NCI-H526 (cell line): ENCODE data around the gene CCNC.
"Not testable (repeated sequence)": the region's sequence is repeated elsewhere in the genome, so short reads cannot be mapped to it uniquely, and the experiment has no call there.

ENCODE experiments used
- DNase-seq, 2 experiments: peaks; one replicate each; lab custom pipeline; 2025; lab: John Stamatoyannopoulos, UW

The CCNC gene

GRCh38 chr6:99603421-99604165, 35.1 kb upstream of the CCNC start:
- peak; percentile 27 to 85 for DNase-seq

- peak; percentile 11 to 50 for DNase-seq
These were observed 34.3 kb upstream of the CCNC start for GRCh38 chr6:99602520-99603420.

- not testable (repeated sequence) for DNase-seq
These were observed 26.2 kb upstream of the CCNC start for GRCh38 chr6:99594696-99595095.

GRCh38 chr6:99592900-99593299, 24.4 kb upstream of the CCNC start:
- no peak for DNase-seq

- no peak for DNase-seq
These were observed 23.4 kb upstream of the CCNC start for GRCh38 chr6:99591673-99592364.

- DNase-seq: peak in 1 of 2 experiments; percentile 50
These were observed 22.5 kb upstream of the CCNC start for GRCh38 chr6:99590728-99591672.

- DNase-seq: no peak
These were observed 21.5 kb upstream of the CCNC start for GRCh38 chr6:99589907-99590493.

GRCh38 chr6:99589290-99589672, 20.8 kb upstream of the CCNC start:
- peak in 1 of 2 experiments; percentile 64 for DNase-seq

GRCh38 chr6:99588618-99589289, 20.3 kb upstream of the CCNC start:
- DNase-seq: peak; percentile 85 to 96

GRCh38 chr6:99587792-99588191, 19.3 kb upstream of the CCNC start:
- DNase-seq: no peak

- DNase-seq: no peak
These were observed 11.3 kb upstream of the CCNC start for GRCh38 chr6:99579781-99580180.

GRCh38 chr6:99575544-99576227, 7.2 kb upstream of the CCNC start:
- DNase-seq: no peak

- no peak for DNase-seq
These were observed 5.6 kb upstream of the CCNC start for GRCh38 chr6:99573980-99574617.

GRCh38 chr6:99563056-99563723, 5.3 kb downstream of the CCNC start:
- DNase-seq: no peak

GRCh38 chr6:99560668-99561067, 7.8 kb downstream of the CCNC start:
- DNase-seq: no peak

- DNase-seq: no peak
These were observed 9.4 kb downstream of the CCNC start for GRCh38 chr6:99559057-99559456.

GRCh38 chr6:99553888-99554287, 14.6 kb downstream of the CCNC start:
- no peak for DNase-seq

GRCh38 chr6:99550046-99550748, 18.3 kb downstream of the CCNC start:
- DNase-seq: no peak
